ENCODE measurements around the gene EPHB3. TPM values are rescaled to one million over a fixed set of nuclear protein-coding genes. Genes with fewer than 3 reads are reported as not detected.
"Not testable (repeated sequence)": the region's sequence is repeated elsewhere in the genome, so short reads cannot be mapped to it uniquely, and the experiment has no call there.

EPHB3 gene
- total RNA-seq, 1 donor from 2014 or later = 65.0 TPM

DNA sequence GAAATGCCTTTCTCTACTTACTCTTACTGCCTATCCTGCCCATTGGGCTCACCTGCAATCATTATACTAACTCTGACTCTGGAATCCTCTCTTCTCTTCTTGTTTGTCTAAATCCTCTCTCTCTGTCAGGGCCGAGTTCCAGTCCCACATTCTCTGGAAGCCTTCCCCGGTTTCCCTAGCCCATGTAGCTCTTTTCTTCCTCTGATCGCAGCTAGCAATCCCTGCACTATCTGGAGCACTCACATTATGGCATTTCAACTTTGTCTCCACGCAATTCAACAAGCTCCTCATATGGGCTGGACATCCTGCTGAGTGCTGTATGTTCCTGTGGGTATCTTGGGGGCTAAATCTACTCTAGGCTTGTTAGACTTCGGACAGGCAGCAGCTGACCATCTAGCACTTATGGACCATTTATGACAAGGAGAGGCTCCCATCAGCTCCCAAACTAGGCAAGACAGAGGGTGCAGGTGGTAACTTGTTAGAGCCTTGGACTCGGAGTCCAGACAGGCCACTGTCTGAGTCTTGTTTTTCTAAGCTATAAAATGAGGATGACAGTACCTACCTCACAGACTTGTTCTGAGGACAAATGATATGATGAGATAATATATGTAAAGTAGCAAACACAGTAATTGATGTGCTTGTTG is 58.3 kb downstream of the EPHB3 start:
- no peak overlapping the region for H3K4me3 Mint-ChIP-seq
- peak overlapping the region; percentile 4 for H3K27ac Mint-ChIP-seq
- H3K9me3 Mint-ChIP-seq = no peaks in the 10 kb centered on the region
- TF ChIP-seq, protein P1, sequence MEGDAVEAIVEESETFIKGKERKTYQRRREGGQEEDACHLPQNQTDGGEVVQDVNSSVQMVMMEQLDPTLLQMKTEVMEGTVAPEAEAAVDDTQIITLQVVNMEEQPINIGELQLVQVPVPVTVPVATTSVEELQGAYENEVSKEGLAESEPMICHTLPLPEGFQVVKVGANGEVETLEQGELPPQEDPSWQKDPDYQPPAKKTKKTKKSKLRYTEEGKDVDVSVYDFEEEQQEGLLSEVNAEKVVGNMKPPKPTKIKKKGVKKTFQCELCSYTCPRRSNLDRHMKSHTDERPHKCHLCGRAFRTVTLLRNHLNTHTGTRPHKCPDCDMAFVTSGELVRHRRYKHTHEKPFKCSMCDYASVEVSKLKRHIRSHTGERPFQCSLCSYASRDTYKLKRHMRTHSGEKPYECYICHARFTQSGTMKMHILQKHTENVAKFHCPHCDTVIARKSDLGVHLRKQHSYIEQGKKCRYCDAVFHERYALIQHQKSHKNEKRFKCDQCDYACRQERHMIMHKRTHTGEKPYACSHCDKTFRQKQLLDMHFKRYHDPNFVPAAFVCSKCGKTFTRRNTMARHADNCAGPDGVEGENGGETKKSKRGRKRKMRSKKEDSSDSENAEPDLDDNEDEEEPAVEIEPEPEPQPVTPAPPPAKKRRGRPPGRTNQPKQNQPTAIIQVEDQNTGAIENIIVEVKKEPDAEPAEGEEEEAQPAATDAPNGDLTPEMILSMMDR (conservative IDR thresholded peaks at IDR 0.05) = no peak
- peaks cover 34% of the 10 kb centered on the region for H3K4me1 Mint-ChIP-seq (ENCODE audit: unreplicated experiment)
- DNase-seq (ENCODE audit: extremely low spot score, unreplicated experiment) = no peak
- no peaks in the 10 kb centered on the region for H3K36me3 Mint-ChIP-seq
- H3K27me3 Mint-ChIP-seq = peaks cover 8% of the 10 kb centered on the region

DNA sequence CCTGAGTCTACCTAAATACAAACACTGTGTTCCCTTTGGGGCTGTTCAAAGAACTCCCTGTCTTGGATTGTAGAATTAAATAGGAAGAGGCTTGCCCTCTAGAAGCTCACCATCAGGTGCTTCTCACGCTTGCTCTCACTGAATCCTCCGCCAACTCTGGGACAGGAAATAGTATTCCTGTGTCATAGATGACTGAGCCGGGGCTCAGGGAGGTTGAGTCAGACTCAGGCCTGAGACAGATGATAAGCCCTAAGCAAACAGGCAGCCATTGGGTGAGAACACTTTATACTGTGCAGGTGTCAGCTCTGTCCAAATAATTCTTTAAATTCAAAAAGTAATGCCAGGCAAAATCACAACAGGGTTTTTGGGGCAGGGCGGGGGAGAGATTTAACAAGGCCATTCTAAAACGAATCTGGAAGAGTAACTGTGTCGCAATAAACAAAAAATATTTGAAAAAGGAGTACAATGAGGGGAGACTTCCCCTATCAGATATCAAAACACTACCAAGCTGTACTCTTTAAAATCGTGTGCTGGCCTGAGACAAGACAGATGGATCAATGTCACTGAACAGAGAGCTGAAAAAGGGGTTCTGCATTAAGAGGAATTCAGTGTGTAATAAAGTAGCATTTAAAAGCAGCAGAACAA is 59.0 kb downstream of the EPHB3 start:
- no peak overlapping the region for H3K27ac Mint-ChIP-seq
- TF ChIP-seq, protein P1 (conservative IDR thresholded peaks at IDR 0.05) = no peak
- peaks cover 8% of the 10 kb centered on the region for H3K27me3 Mint-ChIP-seq
- H3K9me3 Mint-ChIP-seq = no peaks in the 10 kb centered on the region
- H3K4me3 Mint-ChIP-seq = no peak overlapping the region
- H3K36me3 Mint-ChIP-seq = no peaks in the 10 kb centered on the region
- peaks cover 34% of the 10 kb centered on the region for H3K4me1 Mint-ChIP-seq (ENCODE audit: unreplicated experiment)
- no peak for DNase-seq (ENCODE audit: extremely low spot score, unreplicated experiment)

DNA sequence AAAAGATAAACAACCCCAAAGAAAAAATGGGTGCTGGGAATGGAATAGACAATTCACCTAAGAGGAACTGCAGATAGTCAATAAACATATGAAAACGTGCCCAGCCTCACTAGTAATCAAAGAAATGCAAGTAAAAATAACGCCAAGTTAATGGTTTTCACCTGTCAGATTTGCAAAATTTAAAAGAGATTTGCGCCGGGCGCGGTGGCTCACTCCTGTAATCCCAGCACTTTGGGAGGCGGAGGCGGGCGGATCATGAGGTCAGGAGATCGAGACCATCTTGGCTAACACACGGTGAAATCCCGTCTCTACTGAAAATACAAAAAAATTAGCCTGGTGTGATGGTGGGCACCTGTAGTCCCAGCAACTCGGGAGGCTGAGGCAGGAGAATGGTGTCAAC is 60.6 kb downstream of the EPHB3 start:
- H3K27me3 Mint-ChIP-seq; H3K36me3 Mint-ChIP-seq; H3K4me3 Mint-ChIP-seq; H3K27ac Mint-ChIP-seq; DNase-seq (ENCODE audit: extremely low spot score, unreplicated experiment); H3K9me3 Mint-ChIP-seq: not testable (repeated sequence)
- H3K4me1 Mint-ChIP-seq (ENCODE audit: unreplicated experiment) = peaks cover 25% of the 10 kb centered on the region

DNA sequence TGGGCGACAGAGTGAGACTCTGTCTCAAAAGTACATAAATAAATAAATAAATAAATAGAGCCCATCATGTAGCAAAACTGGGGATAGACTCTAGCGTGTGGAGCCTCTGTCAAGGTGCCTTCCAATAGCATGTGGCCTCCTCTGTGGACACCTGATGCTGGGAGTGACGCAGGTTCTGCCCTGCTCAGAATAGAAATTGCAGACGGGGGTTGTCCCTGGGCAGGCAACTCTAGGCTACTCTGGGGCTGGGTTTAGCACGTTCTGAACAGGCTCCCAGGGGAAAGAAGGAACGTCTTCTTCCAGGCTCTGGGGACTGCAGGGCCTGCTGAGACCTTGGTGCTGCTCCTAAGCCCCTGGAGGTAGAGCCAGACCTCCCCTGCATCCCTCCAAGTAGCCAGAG is 65.3 kb downstream of the EPHB3 start:
- Mint-ChIP-seq H3K4me1 (ENCODE audit: unreplicated experiment) (peaks cover 43% of the 10 kb centered on the region), H3K4me3 (no peak overlapping the region), H3K27ac (no peak overlapping the region), H3K9me3 (no peaks in the 10 kb centered on the region), H3K36me3 (no peaks in the 10 kb centered on the region), H3K27me3 (no peaks in the 10 kb centered on the region)
- no peak for DNase-seq (ENCODE audit: extremely low spot score, unreplicated experiment)
- TF ChIP-seq, protein P1 (conservative IDR thresholded peaks at IDR 0.05) = no peak

DNA sequence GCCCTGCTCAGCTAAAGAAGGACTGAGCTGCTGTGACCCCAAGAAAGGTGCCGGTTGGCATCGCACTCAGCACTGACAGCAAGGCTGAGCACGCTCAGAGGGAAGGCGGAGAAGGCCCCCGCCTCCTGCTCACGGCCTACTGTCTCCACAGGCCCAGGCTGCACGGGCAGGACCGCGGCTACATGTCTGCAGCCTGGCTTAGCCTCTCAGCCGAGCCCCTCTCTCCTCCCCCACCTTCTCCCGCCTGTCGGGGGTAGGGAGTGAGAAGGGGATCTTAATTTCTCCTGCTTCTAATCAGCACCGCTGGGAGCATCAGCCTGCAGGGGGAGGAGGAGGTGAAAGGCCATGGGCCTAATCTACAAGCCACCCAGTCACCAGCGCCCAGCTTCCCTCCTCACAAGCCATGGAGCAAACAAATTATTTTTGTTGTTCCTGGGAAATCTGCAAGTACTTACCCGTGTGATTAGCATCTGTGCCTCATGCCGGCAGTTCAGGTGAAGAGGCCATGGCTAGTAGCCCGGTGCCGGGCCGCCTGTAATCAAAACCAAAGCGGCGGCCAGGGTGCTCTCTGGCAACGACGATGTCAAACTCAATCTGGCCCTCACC is 68.1 kb downstream of the EPHB3 start:
- no peak overlapping the region for H3K4me3 Mint-ChIP-seq
- H3K9me3 Mint-ChIP-seq = no peaks in the 10 kb centered on the region
- no peaks in the 10 kb centered on the region for H3K36me3 Mint-ChIP-seq
- no peak overlapping the region for H3K27ac Mint-ChIP-seq
- TF ChIP-seq, protein P1 (conservative IDR thresholded peaks at IDR 0.05) = no peak
- DNase-seq (ENCODE audit: extremely low spot score, unreplicated experiment) = no peak
- H3K27me3 Mint-ChIP-seq = peaks cover 3% of the 10 kb centered on the region
- H3K4me1 Mint-ChIP-seq (ENCODE audit: unreplicated experiment) = peaks cover 64% of the 10 kb centered on the region

DNA sequence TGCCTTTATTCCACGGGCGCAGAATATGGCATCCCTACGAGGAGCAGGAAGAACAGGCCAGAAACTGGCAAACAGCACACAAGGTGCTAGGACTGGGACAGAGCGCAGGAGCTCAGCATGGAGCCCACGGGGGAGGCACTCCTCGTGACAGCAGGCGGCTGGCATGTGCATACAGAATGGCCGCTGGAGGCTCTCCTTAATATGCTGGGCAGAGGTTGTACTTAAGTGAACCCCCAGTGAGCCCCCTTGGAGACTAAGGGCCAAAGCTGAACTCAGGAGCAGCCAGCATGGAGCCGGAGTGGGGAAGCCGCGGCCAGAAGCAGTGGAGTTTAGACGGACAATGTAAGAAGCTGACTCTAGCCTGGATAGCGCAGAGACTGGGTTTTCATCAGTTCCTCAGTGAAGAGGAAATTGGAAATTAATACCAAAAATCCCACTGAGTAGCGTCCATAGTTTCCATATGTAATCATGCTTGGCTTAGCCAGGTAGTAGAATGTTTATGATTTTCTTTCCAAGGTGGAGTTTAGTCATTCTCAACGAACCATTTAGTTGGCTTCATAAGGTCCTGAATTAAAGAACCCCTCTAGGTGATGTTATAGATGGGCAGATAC is 69.4 kb downstream of the EPHB3 start:
- Mint-ChIP-seq H3K4me1 (ENCODE audit: unreplicated experiment) (peaks cover 75% of the 10 kb centered on the region), H3K27ac (no peak overlapping the region), H3K9me3 (no peaks in the 10 kb centered on the region), H3K36me3 (no peaks in the 10 kb centered on the region), H3K4me3 (no peak overlapping the region), H3K27me3 (peaks cover 3% of the 10 kb centered on the region)
- TF ChIP-seq, protein P1 (conservative IDR thresholded peaks at IDR 0.05) = no peak
- no peak for DNase-seq (ENCODE audit: extremely low spot score, unreplicated experiment)

Data from type B pancreatic cell (in vitro differentiated cells).